Spleen (tissue), 7 donors: ENCODE measurements around the gene ELAVL2.

ENCODE experiments used
- CTCF ChIP-seq, 11 experiments: fragments of 200-600 bp in 7 of 11; fragments of 450-650 bp in 4 of 11; sonication (generic) in 4 of 11; IDR thresholded peaks in 8 of 11; conservative IDR thresholded peaks in 3 of 11; 1 replicate in 7 of 11; 2 replicates in 4 of 11; pipeline versions ENCODE4 v1.4.0 to v1.8.0; 2016 to 2021; ENCODE audit warnings: antibody characterized with exemption in 11 of 11, inconsistent platforms in 4 of 11, mild to moderate bottlenecking in 1 of 11
- POLR2AphosphoS5 ChIP-seq, 3 donors: sonication (generic); formaldehyde crosslinking; IDR thresholded peaks; one replicate each; pipeline ENCODE4 v1.5.1; 2017; ENCODE audit warnings: antibody characterized with exemption in 3 of 3
- donor health status: DM: no; HTN: no; CAD: no; lungs with moderate emphysema.
- donor health status: DM: no; HTN: no; CAD: no.
- donor health status: DM: no; HTN: no; CAD: no.

- TF ChIP-seq CTCF (IDR thresholded peaks at IDR 0.05 in 8 of 11, conservative IDR thresholded peaks at IDR 0.05 in 3 of 11): no peak
- TF ChIP-seq POLR2AphosphoS5 (IDR thresholded peaks at IDR 0.05): no peak
These were observed 181.7 kb downstream of the ELAVL2 start for GRCh38 chr9:23644326-23644725.
